GM10248 (cell line): ENCODE data around the gene CTNNA3.

Source experiments
- CTCF ChIA-PET: fragments of 300-600 bp; sonication (Branson Sonifier 250); formaldehyde crosslinking; extraction: SDS; loops from one replicate; lab custom pipeline; 2021; ENCODE audit warnings: antibody characterized with exemption; lab: Yijun Ruan, JAX
- POLR2A ChIA-PET: fragments of 350-650 bp; sonication (Branson Sonifier 250); formaldehyde crosslinking; extraction: SDS; loops from one replicate; lab custom pipeline; 2020; ENCODE audit warnings: antibody characterized with exemption; lab: Yijun Ruan, JAX
- DNase-seq: peaks from one replicate; pipeline ENCODE4 v3.0.0; 2012; ENCODE audit errors: extremely low spot score
- TF ChIP-seq, protein P1 (sequence below): IDR thresholded peaks from 2 replicates; pipeline ENCODE4 v1.5.1; 2012; ENCODE audit warnings: mild to moderate bottlenecking, low read depth; ENCODE audit errors: extremely low read depth, missing control alignments, control extremely low read depth

Gene CTNNA3

DNA sequence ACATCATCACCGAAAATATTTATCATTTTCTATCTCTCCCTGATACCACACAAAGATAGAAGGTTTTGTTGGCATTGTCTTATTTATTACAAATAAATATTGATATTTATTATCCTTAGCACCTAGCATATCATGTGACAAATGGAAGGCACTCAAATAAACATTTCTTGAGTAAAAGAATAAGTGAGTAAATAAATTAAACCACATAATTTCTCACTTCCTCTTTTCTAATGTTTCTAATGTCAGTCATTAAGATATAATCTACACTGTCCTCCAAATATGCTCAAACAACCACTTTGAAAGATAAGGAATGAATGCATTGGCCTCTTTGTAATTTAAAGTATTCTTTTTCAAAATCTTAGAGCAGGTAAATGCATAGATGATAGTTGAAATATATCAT is 1797.9 kb downstream of the CTNNA3 start:
- TF ChIP-seq, protein P1, sequence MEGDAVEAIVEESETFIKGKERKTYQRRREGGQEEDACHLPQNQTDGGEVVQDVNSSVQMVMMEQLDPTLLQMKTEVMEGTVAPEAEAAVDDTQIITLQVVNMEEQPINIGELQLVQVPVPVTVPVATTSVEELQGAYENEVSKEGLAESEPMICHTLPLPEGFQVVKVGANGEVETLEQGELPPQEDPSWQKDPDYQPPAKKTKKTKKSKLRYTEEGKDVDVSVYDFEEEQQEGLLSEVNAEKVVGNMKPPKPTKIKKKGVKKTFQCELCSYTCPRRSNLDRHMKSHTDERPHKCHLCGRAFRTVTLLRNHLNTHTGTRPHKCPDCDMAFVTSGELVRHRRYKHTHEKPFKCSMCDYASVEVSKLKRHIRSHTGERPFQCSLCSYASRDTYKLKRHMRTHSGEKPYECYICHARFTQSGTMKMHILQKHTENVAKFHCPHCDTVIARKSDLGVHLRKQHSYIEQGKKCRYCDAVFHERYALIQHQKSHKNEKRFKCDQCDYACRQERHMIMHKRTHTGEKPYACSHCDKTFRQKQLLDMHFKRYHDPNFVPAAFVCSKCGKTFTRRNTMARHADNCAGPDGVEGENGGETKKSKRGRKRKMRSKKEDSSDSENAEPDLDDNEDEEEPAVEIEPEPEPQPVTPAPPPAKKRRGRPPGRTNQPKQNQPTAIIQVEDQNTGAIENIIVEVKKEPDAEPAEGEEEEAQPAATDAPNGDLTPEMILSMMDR: no peak
- POLR2A ChIA-PET: no interaction called here
- CTCF ChIA-PET: no interaction called here
- no peak for DNase-seq

DNA sequence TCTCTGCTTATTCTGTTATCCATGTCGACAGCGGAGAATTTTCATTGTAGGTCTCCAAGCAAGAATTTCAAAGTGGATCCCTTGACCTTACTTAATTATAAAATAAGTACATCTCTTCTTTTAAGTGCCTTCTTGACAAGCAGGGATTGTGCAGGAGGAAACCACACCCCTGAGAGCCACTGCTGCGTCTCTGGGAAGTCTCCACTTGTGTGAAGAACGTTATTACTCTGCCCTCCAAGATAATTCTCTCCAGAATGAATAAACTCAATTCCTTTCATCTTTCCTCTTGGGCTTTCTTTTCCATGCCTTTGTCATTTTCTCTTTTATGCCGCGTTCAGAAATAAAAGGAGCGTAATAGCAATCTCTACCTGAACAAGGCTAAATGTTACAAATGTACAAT is 1801.0 kb downstream of the CTNNA3 start:
- ChIA-PET CTCF (interaction anchor here (1.4 kb wide), 1 partner anchor 14 kb away, joined by 3 read pairs; no protein-coding TSS in a partner anchor), POLR2A (no interaction called here)
- no peak for DNase-seq
- TF ChIP-seq, protein P1: no peak

DNA sequence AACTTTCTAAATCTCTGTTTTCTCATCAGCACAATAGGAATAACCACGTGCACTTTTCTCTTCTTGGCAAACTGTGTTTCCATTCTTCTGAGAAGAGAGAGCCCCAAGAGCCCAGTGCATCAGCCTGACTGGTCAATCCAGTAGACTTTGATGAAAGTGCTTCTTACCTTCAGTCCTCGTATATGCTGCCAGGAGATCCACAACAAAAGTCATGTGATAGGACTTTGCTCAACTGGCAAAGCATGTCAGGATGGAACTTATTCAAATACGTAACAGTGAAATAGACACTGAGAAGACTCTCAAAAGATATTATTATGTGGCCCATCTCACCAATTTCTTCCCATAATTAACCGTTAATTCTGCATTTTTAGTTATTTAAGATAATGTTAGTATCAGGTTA is 1801.6 kb downstream of the CTNNA3 start:
- DNase-seq: no peak
- ChIA-PET POLR2A (no interaction called here), CTCF (no interaction called here)
- TF ChIP-seq, protein P1: no peak

DNA sequence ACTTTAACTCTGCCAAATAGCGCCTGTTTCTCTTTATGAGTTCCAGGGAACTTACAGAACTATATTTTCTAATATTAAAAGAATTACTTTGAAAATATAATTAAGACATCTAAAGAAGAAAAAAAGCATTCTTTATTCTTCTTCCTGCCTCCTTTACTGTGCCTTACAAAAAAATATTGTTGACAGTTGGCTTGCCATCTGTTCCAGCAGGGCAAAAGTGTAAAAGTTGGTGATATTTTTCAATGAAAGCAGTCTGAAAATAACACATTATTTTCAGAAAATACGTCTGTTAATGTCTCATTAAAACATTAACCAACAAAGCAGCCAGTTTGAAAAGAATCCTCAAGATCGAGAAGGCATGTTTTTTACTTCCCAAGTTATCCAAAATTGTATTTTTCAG is 1802.3 kb downstream of the CTNNA3 start:
- POLR2A ChIA-PET: no interaction called here
- no peak for DNase-seq
- TF ChIP-seq, protein P1: no peak
- CTCF ChIA-PET: interaction anchor here (0.8 to 1.1 kb wide), 2 partner anchors 19 to 29 kb away, joined by 3 read pairs; no protein-coding TSS in a partner anchor

DNA sequence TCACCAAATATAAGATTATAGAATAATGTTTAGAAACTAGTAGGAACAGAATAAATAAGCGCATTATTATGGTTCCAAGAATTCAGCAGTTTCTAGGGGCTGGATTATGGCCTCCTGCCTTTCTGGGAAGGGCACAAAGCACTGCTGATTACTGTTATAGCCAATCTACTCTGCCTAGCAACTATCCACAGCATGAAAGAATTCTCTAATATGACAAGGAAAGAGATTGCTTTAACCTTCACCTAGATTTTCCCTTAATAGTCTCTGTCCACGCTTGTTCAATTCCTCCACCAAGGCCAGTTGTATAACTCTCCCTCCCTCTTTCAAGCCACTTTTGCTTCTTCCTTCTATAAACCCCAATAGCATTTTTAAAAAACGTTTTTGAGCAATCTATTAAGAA is 1803.7 kb downstream of the CTNNA3 start:
- TF ChIP-seq, protein P1: no peak
- CTCF ChIA-PET: no interaction called here
- no peak for DNase-seq
- POLR2A ChIA-PET: no interaction called here

DNA sequence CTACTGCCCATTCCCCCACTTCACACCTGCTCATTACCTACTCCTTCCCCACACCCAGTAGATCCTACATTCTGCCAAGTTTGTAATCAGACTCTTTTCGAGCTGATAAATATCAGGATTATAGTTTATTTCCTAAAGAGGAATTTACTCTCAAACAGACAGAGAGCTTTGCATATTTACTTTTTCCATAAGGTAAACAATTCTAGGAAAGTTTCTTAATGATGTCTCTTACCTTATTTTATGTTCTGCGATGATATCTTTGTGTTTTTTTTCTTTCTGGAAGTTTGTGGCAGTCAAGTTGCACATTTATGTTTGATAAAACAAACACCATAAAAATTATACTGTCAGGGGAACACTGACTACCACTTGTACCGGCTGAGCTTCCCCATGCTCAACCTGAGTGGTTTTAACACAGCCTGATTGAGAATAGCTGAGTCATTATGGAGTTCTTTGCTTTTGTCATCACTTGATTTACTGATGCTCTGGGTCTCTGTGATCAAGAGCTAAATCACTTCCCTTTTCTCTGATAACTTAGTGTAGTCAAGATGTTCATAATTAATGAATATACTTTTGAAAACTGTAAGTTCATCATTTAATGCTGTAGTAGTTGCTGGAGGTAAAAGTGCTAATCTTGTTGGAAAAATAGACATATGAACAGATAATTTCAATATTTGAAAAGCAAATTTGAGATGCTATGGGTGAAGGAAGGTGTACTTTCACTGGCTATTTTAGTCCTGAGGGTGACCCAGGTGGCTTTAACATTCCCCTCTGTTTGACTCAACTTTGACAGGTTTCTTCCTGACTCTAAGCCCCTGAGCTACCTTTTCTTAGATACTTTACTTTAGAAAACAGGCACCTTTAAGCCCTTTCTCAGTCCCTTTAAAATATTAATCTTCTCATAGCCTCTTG is 1804.7 kb downstream of the CTNNA3 start:
- ChIA-PET POLR2A (no interaction called here), CTCF (interaction anchor here (0.7 kb wide), 1 partner anchor 38 kb away, joined by 3 read pairs; no protein-coding TSS in a partner anchor)
- TF ChIP-seq, protein P1: no peak
- peak; percentile 20 for DNase-seq
